Hypothalamus (tissue), 51 donors: ENCODE results near the gene APOBEC2.
"Not testable (repeated sequence)": the region's sequence is repeated elsewhere in the genome, so short reads cannot be mapped to it uniquely, and the experiment has no call there.

Experiments
- DNase-seq, 51 donors: peaks; one replicate each; lab custom pipeline; 2025; lab: John Stamatoyannopoulos, UW

Gene APOBEC2

GRCh38 chr6:41053041-41053440, at the start of gene APOBEC2:
APOBEC2 (plus strand) TSS chr6:41053202; CDS start chr6:41053348, 146 bp downstream.
- DNase-seq: no peak

GRCh38 chr6:41006217-41006616, 46.8 kb upstream of the APOBEC2 start:
- peak in 5 of 51 donors; percentile 2 to 19 (median 4) for DNase-seq

GRCh38 chr6:41006980-41007379, 46.0 kb upstream of the APOBEC2 start:
- not testable (repeated sequence) for DNase-seq

GRCh38 chr6:41008011-41008410, 45.0 kb upstream of the APOBEC2 start:
- no peak for DNase-seq

GRCh38 chr6:41009669-41010068, 43.3 kb upstream of the APOBEC2 start:
- no peak for DNase-seq

- no peak for DNase-seq
Measured at GRCh38 chr6:41011673-41012072, 41.3 kb upstream of the APOBEC2 start.

- no peak for DNase-seq
Measured at GRCh38 chr6:41013466-41014153, 39.4 kb upstream of the APOBEC2 start.

- DNase-seq: no peak
Measured at GRCh38 chr6:41014780-41015179, 38.2 kb upstream of the APOBEC2 start.

- not testable (repeated sequence) for DNase-seq
Measured at GRCh38 chr6:41015860-41016259, 37.1 kb upstream of the APOBEC2 start.

- no peak for DNase-seq
Measured at GRCh38 chr6:41017663-41018062, 35.3 kb upstream of the APOBEC2 start.

- DNase-seq: peak in 9 of 51 donors; percentile 3 to 35 (median 11)
Measured at GRCh38 chr6:41021832-41022231, 31.2 kb upstream of the APOBEC2 start.

- DNase-seq: no peak
Measured at GRCh38 chr6:41022294-41022693, 30.7 kb upstream of the APOBEC2 start.

GRCh38 chr6:41023114-41023513, 29.9 kb upstream of the APOBEC2 start:
- no peak for DNase-seq

- no peak for DNase-seq
Measured at GRCh38 chr6:41025966-41026530, 27.0 kb upstream of the APOBEC2 start.

- no peak for DNase-seq
Measured at GRCh38 chr6:41027241-41027640, 25.8 kb upstream of the APOBEC2 start.

GRCh38 chr6:41027799-41028560, 25.0 kb upstream of the APOBEC2 start:
- peak in 49 of 51 donors; percentile 4 to 85 (median 51) for DNase-seq

- DNase-seq: no peak
Measured at GRCh38 chr6:41028561-41029412, 24.2 kb upstream of the APOBEC2 start.

GRCh38 chr6:41032830-41033229, 20.2 kb upstream of the APOBEC2 start:
- DNase-seq: no peak

GRCh38 chr6:41033776-41034175, 19.2 kb upstream of the APOBEC2 start:
- DNase-seq: no peak

- DNase-seq: no peak
Measured at GRCh38 chr6:41036186-41036585, 16.8 kb upstream of the APOBEC2 start.

- no peak for DNase-seq
Measured at GRCh38 chr6:41036601-41037000, 16.4 kb upstream of the APOBEC2 start.
